SU-DHL-6 (cell line): Measurements from ENCODE around the gene PTPRG.

Experiments used
- H2AFZ ChIP-seq: fragments of 200-600 bp; sonication (generic); 2 replicates; pipeline ENCODE4 v1.6.1; 2014; ENCODE audit warnings: low read depth, mild to moderate bottlenecking, moderate library complexity, mixed read lengths, antibody characterized with exemption, low read length; ENCODE audit not compliant: severe bottlenecking
- H3F3A ChIP-seq: fragments of 200-600 bp; shearing (Covaris generic); 2 replicates; pipeline ENCODE4 v1.6.0; 2016; ENCODE audit warnings: antibody characterized with exemption, mild to moderate bottlenecking; ENCODE audit not compliant: insufficient read depth
- H3K27ac ChIP-seq: fragments of 200-600 bp; sonication (generic); 2 replicates; pipeline ENCODE4 v1.5.1; 2016; ENCODE audit warnings: low read depth, mild to moderate bottlenecking, low read length, moderate library complexity, mixed read lengths
- H3K27me3 ChIP-seq: fragments of 200-600 bp; sonication (generic), shearing (Covaris generic); 2 replicates; pipeline ENCODE4 v1.6.0; 2014; ENCODE audit warnings: mild to moderate bottlenecking, low read length
- H3K36me3 ChIP-seq: fragments of 200-600 bp; sonication (generic); 2 replicates; pipeline ENCODE4 v1.6.1; 2014; ENCODE audit warnings: mild to moderate bottlenecking, low read length, mixed read lengths
- H3K4me2 ChIP-seq: fragments of 300-600, 200-600 bp; shearing (Covaris generic), sonication (generic); 2 replicates; pipeline ENCODE4 v1.6.0; 2014; ENCODE audit warnings: low read length, low read depth, mild to moderate bottlenecking; ENCODE audit not compliant: poor library complexity, severe bottlenecking
- H3K4me3 ChIP-seq: fragments of 200-600 bp; sonication (generic); 2 replicates; pipeline ENCODE4 v1.5.1; 2014; ENCODE audit warnings: antibody characterized with exemption, low read length, mild to moderate bottlenecking, mixed read lengths; ENCODE audit not compliant: insufficient read depth, poor library complexity, severe bottlenecking
- H3K79me2 ChIP-seq: fragments of 200-600 bp; sonication (generic); 2 replicates; pipeline ENCODE4 v1.6.1; 2014; ENCODE audit warnings: mild to moderate bottlenecking, low read length, moderate library complexity; ENCODE audit not compliant: insufficient read depth
- H3K9ac ChIP-seq: fragments of 200-600 bp; sonication (generic); 2 replicates; pipeline ENCODE4 v1.7.0; 2014; ENCODE audit warnings: mild to moderate bottlenecking, low read length
- H3K9me2 ChIP-seq: fragments of 200-600 bp; sonication (generic); replicated peaks from 2 replicates; pipeline ENCODE4 v1.6.1; 2014; ENCODE audit warnings: low read length; ENCODE audit not compliant: insufficient read depth
- H3K9me3 ChIP-seq: fragments of 200-600 bp; sonication (generic); 2 replicates; pipeline ENCODE4 v1.6.1; 2014; ENCODE audit warnings: low read length, mixed read lengths; ENCODE audit not compliant: insufficient read depth
- H4K20me1 ChIP-seq: fragments of 200-600 bp; sonication (generic); 2 replicates; pipeline ENCODE4 v1.6.1; 2014; ENCODE audit warnings: low read depth, mild to moderate bottlenecking, antibody characterized with exemption, low read length, moderate library complexity, mixed read lengths
- EZH2phosphoT487 ChIP-seq: fragments of 200-600 bp; sonication (generic), shearing (Covaris generic); conservative IDR thresholded peaks from 2 replicates; pipeline ENCODE4 v1.6.1; 2018; ENCODE audit warnings: mild to moderate bottlenecking, antibody characterized with exemption, low read length, moderate library complexity, mixed read lengths
- TF ChIP-seq, protein P1 (sequence below): fragments of 200-600 bp; sonication (generic); IDR thresholded peaks from one replicate; pipeline ENCODE4 v1.5.1; 2017; ENCODE audit warnings: antibody characterized with exemption, mild to moderate bottlenecking, low read length, moderate library complexity; ENCODE audit not compliant: insufficient read depth, poor library complexity, severe bottlenecking

The PTPRG gene

GRCh38 chr3:62093025-62093424, 531.7 kb downstream of the PTPRG start:
- Histone ChIP-seq H2AFZ (no peak overlapping the region), H3K4me3 (no peak overlapping the region), H4K20me1 (no peaks in the 10 kb centered on the region), H3K9ac (no peak overlapping the region), H3K79me2 (no peaks in the 10 kb centered on the region), H3K27ac (no peak overlapping the region), H3K36me3 (no peaks in the 10 kb centered on the region), H3K27me3 (no peaks in the 10 kb centered on the region), H3F3A (no peaks in the 10 kb centered on the region), H3K4me2 (no peak overlapping the region), H3K9me3 (no peaks in the 10 kb centered on the region), H3K9me2 (no peaks in the 10 kb centered on the region)
- no peak for TF ChIP-seq EZH2phosphoT487
- TF ChIP-seq, protein P1, sequence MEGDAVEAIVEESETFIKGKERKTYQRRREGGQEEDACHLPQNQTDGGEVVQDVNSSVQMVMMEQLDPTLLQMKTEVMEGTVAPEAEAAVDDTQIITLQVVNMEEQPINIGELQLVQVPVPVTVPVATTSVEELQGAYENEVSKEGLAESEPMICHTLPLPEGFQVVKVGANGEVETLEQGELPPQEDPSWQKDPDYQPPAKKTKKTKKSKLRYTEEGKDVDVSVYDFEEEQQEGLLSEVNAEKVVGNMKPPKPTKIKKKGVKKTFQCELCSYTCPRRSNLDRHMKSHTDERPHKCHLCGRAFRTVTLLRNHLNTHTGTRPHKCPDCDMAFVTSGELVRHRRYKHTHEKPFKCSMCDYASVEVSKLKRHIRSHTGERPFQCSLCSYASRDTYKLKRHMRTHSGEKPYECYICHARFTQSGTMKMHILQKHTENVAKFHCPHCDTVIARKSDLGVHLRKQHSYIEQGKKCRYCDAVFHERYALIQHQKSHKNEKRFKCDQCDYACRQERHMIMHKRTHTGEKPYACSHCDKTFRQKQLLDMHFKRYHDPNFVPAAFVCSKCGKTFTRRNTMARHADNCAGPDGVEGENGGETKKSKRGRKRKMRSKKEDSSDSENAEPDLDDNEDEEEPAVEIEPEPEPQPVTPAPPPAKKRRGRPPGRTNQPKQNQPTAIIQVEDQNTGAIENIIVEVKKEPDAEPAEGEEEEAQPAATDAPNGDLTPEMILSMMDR, result no peak

GRCh38 chr3:62094461-62094860, 533.1 kb downstream of the PTPRG start:
- Histone ChIP-seq H3K9me3 (no peaks in the 10 kb centered on the region), H4K20me1 (no peaks in the 10 kb centered on the region), H3K4me2 (no peak overlapping the region), H3K9ac (no peak overlapping the region), H3K9me2 (no peaks in the 10 kb centered on the region), H3K27ac (no peak overlapping the region), H3K36me3 (no peaks in the 10 kb centered on the region), H3K79me2 (no peaks in the 10 kb centered on the region), H3K4me3 (no peak overlapping the region), H2AFZ (no peak overlapping the region), H3K27me3 (no peaks in the 10 kb centered on the region), H3F3A (no peaks in the 10 kb centered on the region)
- TF ChIP-seq, protein P1, result no peak
- no peak for TF ChIP-seq EZH2phosphoT487

- H2AFZ ChIP-seq, result no peak overlapping the region
- no peaks in the 10 kb centered on the region for H3K79me2 ChIP-seq
- TF ChIP-seq, protein P1, result no peak
- no peak for TF ChIP-seq EZH2phosphoT487
- no peaks in the 10 kb centered on the region for H3K36me3 ChIP-seq
- H3K27ac ChIP-seq, result no peak overlapping the region
- H3K9ac ChIP-seq, result no peak overlapping the region
- no peaks in the 10 kb centered on the region for H3K9me3 ChIP-seq
- H4K20me1 ChIP-seq, result no peaks in the 10 kb centered on the region
- H3K9me2 ChIP-seq, result no peaks in the 10 kb centered on the region
- no peaks in the 10 kb centered on the region for H3K27me3 ChIP-seq
- H3K4me3 ChIP-seq, result no peak overlapping the region
- H3K4me2 ChIP-seq, result no peak overlapping the region
- no peaks in the 10 kb centered on the region for H3F3A ChIP-seq
Measured at GRCh38 chr3:62095080-62095479, 533.7 kb downstream of the PTPRG start.

DNA sequence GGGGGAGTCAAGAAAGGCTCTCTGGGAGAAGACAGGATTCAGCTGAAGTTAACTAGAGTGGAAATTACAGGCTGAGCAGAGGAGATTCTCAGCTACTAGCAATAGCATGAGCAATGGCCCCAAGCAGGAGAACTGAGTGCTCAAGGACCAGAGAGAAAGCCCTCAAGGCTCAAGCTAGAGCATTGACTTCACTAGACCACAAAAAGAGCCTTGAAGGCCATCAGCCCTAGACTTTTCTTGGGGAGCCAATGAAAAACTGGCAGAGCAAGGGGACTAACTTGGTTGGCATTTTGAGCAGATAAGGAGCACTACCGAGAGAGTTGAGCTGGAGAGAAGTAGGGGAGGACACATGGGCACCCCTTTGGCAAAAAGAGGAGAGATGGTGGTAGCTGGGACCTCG, 534.4 kb downstream of the PTPRG start:
- Histone ChIP-seq H3K4me3 (no peak overlapping the region), H3K9ac (no peak overlapping the region), H2AFZ (no peak overlapping the region), H3K27me3 (no peaks in the 10 kb centered on the region), H3F3A (no peaks in the 10 kb centered on the region), H3K4me2 (no peak overlapping the region), H3K9me2 (no peaks in the 10 kb centered on the region), H4K20me1 (no peaks in the 10 kb centered on the region), H3K79me2 (no peaks in the 10 kb centered on the region), H3K27ac (no peak overlapping the region), H3K36me3 (no peaks in the 10 kb centered on the region), H3K9me3 (no peaks in the 10 kb centered on the region)
- no peak for TF ChIP-seq EZH2phosphoT487
- TF ChIP-seq, protein P1, result no peak
